Stimulated activated CD4-positive, alpha-beta T cell treated with anti-CD3 and anti-CD28 coated beads, Interleukin-2, amount 100 ng/mL, for 48 hours (primary cell): ENCODE data around the gene PPL.

Source experiments
- DNase-seq, 2 donors: peaks; one replicate each; pipeline ENCODE4 v3.0.0-alpha.2; 2020

The PPL gene

DNA sequence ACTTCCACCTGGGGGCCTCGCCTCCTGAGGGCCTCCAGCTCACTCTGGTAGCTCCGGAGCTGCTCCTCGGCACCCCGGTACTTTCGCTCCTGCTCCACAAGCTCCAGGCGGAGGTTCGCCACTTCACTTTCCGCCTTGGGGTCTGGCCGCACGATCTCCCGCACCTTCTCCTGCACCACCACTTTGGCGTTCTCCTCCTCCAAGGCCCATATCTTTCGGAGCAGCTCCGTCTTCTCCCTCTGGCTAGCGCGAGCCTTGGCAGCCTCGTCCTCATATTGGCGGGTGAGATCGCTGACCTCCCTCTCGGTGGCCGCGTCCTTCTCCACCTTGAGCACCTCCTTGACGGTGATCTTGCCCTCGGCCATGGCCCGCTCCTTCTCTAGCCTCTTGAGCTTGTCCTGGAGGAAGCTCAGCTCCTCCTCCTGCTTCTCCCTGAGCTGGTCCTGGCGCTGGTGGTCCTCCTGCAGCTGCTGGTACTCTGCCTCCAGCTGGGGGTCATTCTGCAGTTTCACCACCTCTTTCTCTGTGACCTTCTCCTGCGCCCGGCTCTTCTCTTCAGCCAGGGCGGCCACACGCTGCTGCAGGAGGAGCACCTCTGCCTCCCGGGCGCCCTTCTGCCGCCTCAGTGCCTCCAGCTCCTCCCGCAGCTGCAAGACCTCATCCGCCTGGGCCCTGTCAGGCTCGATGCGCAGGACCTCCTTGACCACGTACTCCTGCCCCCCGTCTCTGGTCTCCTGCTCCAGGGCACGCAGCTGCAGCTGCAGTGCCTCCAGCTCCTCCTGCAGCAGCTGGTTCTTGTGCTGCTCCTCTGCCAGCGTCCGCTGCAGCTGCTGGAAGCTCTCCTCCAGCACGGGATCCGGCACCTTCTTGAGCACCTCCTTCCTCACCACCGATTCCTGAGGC lies 51.7 kb downstream of the PPL start:
- no peak for DNase-seq

GRCh38 chr16:4884209-4884608 lies 52.7 kb downstream of the PPL start:
- DNase-seq, result no peak

- no peak for DNase-seq
These were observed 53.4 kb downstream of the PPL start for GRCh38 chr16:4883501-4883900.

- DNase-seq, result no peak
These were observed 54.2 kb downstream of the PPL start for GRCh38 chr16:4882633-4883285.

DNA sequence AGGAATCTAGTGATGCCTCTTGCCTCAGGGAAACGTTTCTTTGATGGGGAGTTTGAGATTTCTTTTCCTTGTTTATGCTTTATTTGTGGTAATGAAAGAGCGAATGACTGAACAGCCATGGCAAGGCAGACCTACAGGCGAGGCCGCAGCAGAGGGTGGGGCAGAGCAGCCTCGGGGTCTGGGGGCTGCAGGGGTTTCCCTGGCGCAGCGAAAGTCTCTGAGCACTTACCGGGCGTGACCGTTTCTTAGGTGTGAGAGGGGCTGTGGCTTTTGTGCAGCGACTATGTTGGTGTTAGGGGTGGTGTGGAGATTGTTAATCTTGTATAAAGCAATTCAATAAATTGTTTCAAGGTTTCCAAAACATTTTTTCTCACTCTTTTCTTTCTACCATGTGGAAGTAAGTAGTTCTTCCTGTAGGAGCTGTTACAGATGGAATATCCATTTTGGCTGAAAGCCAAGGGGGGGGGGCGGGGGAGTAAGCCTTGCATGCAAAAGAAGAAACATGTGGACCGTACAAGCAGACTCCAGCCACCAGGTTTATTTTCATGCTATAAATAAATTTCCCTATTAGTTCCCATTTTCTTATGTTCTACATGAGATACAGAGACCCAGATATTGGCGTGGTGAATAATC lies 54.8 kb downstream of the PPL start:
- no peak for DNase-seq

- DNase-seq, result no peak
These were observed 56.9 kb downstream of the PPL start for GRCh38 chr16:4880006-4880580.

DNA sequence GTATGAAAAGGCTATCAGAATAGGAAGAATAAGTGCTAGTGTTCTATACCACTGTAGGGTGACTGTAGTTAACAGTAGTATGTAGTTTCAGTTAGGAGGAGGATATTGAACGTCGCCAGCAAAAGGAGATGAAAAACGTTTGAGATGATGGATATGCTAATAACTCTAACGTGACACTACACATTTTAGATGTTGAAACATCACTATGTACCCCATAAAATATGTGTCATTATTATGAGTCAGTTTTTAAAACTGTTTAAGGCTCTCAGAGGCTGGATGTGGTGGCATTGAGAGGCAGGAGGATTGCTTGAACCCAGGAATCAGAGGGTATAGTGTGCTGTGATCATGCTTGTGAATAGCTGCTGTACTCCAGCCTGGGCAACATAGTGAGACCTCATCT lies 57.9 kb downstream of the PPL start:
- no peak for DNase-seq

DNA sequence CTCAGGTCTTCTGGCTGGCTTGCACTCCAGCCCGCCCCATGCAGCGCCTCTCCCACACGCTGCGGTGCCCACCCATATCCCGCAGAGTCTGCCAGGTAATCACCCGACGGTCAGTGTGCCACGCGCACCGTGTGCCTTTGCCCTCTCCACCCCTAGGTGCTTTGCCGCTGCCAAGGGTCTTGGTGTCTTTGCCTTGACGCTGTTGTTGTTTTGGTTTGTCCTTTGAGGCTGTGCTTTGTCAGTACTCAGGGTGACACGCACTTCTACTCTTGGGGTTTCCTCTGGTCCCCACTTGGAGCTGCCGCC lies 59.6 kb downstream of the PPL start:
- no peak for DNase-seq

GRCh38 chr16:4876646-4877379 lies 60.1 kb downstream of the PPL start:
- no peak for DNase-seq

- DNase-seq, result no peak
These were observed 62.3 kb downstream of the PPL start for GRCh38 chr16:4874666-4875065.

GRCh38 chr16:4873091-4873490 lies 63.9 kb downstream of the PPL start:
- no peak for DNase-seq

GRCh38 chr16:4871071-4871470 lies 65.9 kb downstream of the PPL start:
- no peak for DNase-seq

DNA sequence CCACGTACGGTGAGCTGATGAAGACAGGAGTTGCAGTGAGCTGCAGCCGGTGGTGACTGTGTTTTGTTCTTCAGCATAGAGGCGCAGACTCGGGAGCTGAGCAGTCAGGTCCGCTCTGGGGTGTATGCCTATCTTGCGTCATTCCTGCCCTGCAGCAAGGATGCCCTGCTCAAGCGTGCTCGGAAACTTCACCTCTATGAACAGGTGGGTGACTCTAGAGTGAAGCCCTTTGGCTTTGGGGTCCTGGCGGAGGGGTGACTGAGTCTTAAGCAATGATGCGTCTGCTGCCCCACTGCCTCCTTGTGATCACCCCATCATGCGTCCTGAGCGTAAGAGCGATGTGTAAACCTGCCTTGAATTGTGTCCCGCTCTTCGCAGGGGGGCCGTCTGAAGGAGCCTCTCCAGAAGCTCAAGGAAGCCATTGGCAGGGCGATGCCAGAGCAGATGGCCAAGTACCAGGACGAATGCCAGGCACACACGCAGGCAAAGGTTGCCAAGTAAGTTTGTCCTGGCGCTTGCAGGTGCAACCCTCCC lies 66.7 kb downstream of the PPL start:
- no peak for DNase-seq

- no peak for DNase-seq
These were observed 67.7 kb downstream of the PPL start for GRCh38 chr16:4869147-4869805.

GRCh38 chr16:4868535-4868934 lies 68.4 kb downstream of the PPL start:
- DNase-seq, result no peak

- no peak for DNase-seq
These were observed 68.9 kb downstream of the PPL start for GRCh38 chr16:4868026-4868425.

DNA sequence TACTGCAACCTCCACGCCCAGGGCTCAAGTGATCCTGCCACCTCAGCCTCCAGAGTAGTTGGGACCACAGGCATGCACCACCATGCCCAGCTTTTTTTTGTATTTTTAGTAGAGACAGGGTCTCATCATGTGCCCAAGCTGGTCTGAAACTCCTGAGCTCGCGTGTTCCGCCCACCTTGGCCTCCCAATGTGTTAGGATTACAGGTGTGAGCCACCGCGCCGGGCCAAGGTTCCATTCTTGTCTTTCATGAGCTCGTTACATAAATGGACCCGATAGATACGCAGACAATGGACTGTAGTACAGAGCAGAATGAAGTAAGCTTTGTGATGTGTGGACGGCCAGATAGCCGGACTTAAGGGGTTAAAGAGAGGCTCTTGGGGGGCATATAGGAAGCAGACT lies 70.4 kb downstream of the PPL start:
- DNase-seq, result no peak

DNA sequence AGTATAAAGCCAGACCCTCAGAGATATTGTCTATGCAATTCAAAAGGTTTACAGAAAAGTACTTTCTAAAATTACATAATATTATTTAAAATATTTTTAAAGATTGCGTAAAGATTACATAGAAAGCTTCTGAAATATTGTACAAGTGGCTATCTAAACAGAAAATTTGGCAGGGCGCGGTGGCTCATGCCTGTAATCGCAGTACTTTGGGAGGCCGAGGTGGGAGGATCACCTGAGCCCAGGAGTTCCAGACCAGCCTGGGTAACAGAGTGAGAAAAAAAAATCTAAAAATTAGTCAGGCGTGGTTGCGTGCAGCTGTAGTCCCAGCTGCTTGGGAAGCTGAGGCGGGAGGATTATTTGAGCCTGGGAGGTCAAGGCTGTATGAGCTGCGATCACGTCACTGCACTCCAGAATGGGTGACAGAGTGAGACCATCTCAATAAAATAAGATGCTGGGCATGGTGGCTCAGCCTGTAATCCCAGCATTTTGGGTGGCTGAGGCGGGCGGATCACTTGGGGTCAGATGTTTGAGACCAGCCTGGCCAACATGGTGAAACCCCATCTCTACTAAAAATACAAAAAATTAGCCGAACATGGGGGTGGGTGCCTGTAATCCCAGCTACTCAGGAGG lies 71.6 kb downstream of the PPL start:
- no peak for DNase-seq

DNA sequence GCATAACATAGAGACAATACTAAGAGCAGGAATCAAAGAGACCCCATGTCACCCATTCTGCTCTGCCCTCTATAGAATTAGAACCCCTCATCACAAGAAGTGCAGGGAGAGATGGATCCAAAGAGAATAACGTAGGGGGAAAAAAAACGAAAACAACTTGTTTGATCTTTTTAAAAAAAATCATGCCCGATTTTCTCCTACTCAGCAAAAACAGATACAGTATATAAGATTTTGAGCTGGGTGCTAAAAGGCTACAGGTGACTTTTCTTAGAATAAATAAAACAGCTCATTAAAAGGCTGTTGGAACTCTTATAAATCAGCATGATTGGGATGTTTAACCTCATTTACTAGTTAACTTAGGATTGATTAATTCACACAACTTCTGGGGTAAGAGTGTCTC lies 72.2 kb downstream of the PPL start:
- DNase-seq, result no peak

GRCh38 chr16:4862639-4863038 lies 74.3 kb downstream of the PPL start:
- no peak for DNase-seq

- DNase-seq, result no peak
These were observed 76.1 kb downstream of the PPL start for GRCh38 chr16:4860727-4861342.
